ENCODE data around the gene FAM234A. TPM values are rescaled to one million over a fixed set of nuclear protein-coding genes. Genes with fewer than 3 reads are reported as not detected.

FAM234A gene
- total RNA-seq, 1 experiment from 2014 or later, result 94.9 TPM

- no peak overlapping the region for H2BK15ac ChIP-seq (ENCODE audit: low read depth, low read length)
- TF ChIP-seq CTCF (conservative IDR thresholded peaks at IDR 0.05), result no peak
- no peak overlapping the region for H2BK12ac ChIP-seq (ENCODE audit: insufficient read length, low read depth, low read length)
- no peaks in the 10 kb centered on the region for H3K9me3 ChIP-seq (ENCODE audit: control insufficient read depth, low read depth, low read length)
- no peaks in the 10 kb centered on the region for H4K20me1 ChIP-seq (ENCODE audit: control insufficient read depth, insufficient read depth, insufficient read length)
- no peaks in the 10 kb centered on the region for H3K4me1 ChIP-seq (ENCODE audit: insufficient read depth, low read length)
- no peak overlapping the region for H3K4ac ChIP-seq (ENCODE audit: low read depth, low read length)
- no peak overlapping the region for H4K5ac ChIP-seq (ENCODE audit: insufficient read length, low read depth, low read length)
- H3T11ph ChIP-seq (ENCODE audit: low read length), result no peak overlapping the region
- no peak overlapping the region for H2BK20ac ChIP-seq (ENCODE audit: low read depth, low read length, poor library complexity, severe bottlenecking)
- no peaks in the 10 kb centered on the region for H3K79me2 ChIP-seq (ENCODE audit: insufficient read depth, low read length)
- DNase-seq, result no peak
- no peak overlapping the region for H3K27ac Mint-ChIP-seq
- H3K56ac ChIP-seq (ENCODE audit: insufficient read length, low read depth, low read length), result no peak overlapping the region
- no peaks in the 10 kb centered on the region for H3K79me1 ChIP-seq (ENCODE audit: insufficient read depth, low read depth, low read length, poor library complexity, severe bottlenecking)
- peaks cover 0 to 2% of the 10 kb centered on the region in 2 experiments; a peak in 1 of 4 replicates for H3K4me1 Mint-ChIP-seq
- no peak overlapping the region for H3K14ac ChIP-seq (ENCODE audit: insufficient read depth, low read length)
- H3K36me3 Mint-ChIP-seq (ENCODE audit: insufficient read depth in 1 of 3, low read depth in 3 of 3), result no peaks in the 10 kb centered on the region
- H3K9me3 Mint-ChIP-seq, result no peaks in the 10 kb centered on the region; a peak in 1 of 5 replicates
- H3K9ac ChIP-seq (ENCODE audit: extremely low read depth, insufficient read length, low read length), result no peak overlapping the region
- no peak overlapping the region for H2BK120ac ChIP-seq (ENCODE audit: low read depth, low read length, poor library complexity, severe bottlenecking)
- no peak overlapping the region for H3K27ac ChIP-seq (ENCODE audit: insufficient read length, low read depth, low read length)
- H3K4me2 ChIP-seq (ENCODE audit: insufficient read depth, insufficient read length, low read length), result no peak overlapping the region
- H2AFZ ChIP-seq (ENCODE audit: low read length), result no peak overlapping the region
- no peak overlapping the region for H3K23ac ChIP-seq (ENCODE audit: insufficient read length, low read depth, low read length)
- no peak overlapping the region for H4K91ac ChIP-seq (ENCODE audit: insufficient read length, low read depth, low read length)
- peaks cover 37% of the 10 kb centered on the region for H3K27me3 Mint-ChIP-seq (ENCODE audit: low read depth)
- H3K4me3 Mint-ChIP-seq, result no peak overlapping the region; a peak in 1 of 5 replicates
- peaks cover 5% of the 10 kb centered on the region for H3K23me2 ChIP-seq (ENCODE audit: insufficient read length, low read depth, low read length, poor library complexity, severe bottlenecking)
- no peak overlapping the region for H2AK5ac ChIP-seq (ENCODE audit: insufficient read length, low read length)
- peaks cover 3% of the 10 kb centered on the region; the same call in 1 of the 2 replicates for H3K27me3 ChIP-seq (ENCODE audit: insufficient read depth, low read length)
- no peak overlapping the region for H3K18ac ChIP-seq (ENCODE audit: insufficient read length, low read depth, low read length)
- no CpG with 5 or more reads among the region's 30 CpGs for WGBS (ENCODE audit: extremely low coverage, insufficient read length, low lambda C conversion rate)
- no peak overlapping the region for H4K8ac ChIP-seq (replicated peaks; ENCODE audit: insufficient read length, low read depth, low read length)
- H2BK5ac ChIP-seq (ENCODE audit: insufficient read length, low read length), result no peak overlapping the region
Observed at GRCh38 chr16:273547-274421, 39.2 kb downstream of the FAM234A start.

Measured in H9 (cell line).